Measurements from ENCODE around the gene CACNB3. TPM values are rescaled to one million over a fixed set of nuclear protein-coding genes. Genes with fewer than 3 reads are reported as not detected.

The CACNB3 gene
- total and polyA plus RNA-seq, 9 of the 15 experiments (the other 6 are each of a cell fraction or from before 2014, with no cell fraction given): 0.24 to 2.0 (median 1.5) TPM

DNA sequence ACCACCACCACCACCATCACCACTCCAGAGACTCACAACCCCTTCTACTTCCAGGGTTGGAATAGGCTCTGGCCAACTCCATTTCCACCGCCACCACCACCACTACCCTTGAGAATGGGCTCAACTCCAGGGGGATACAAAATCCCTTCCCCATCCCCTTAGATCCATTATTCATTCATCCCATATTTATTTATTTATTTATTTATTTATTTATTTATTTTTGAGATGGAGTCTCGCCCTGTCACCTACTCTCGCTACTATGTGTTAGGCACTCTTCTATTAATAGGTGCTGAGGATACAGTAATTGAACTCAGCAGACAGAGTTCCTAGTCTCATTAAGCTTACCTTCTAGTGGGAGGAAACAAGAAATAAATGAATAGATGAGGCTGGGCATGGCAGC, 24.6 kb upstream of the CACNB3 start:
- Histone ChIP-seq H2AFZ (ENCODE audit: low read depth, low read length) (no peak overlapping the region), H4K20me1 (replicated peaks; ENCODE audit: control insufficient read depth, insufficient read depth, low read length) (0 out of 2 replicates have a peak, but pooled peaks cover 3% of the 10 kb centered on the region), H3K4me1 (replicated peaks in 1 of 2; ENCODE audit: control insufficient read depth in 2 of 2, insufficient read depth in 2 of 2, low read length in 2 of 2) (peaks cover 2 to 7% of the 10 kb centered on the region in 2 experiments; a peak in 2 of 5 replicates), H3K27me3 (ENCODE audit: control insufficient read depth in 2 of 2, insufficient read depth in 2 of 2, low read length in 2 of 2) (peaks cover 2 to 11% of the 10 kb centered on the region in 2 experiments; a peak in 4 of 5 replicates), H3K4me3 (no peak overlapping the region), H3K4me2 (ENCODE audit: insufficient read depth, low read length) (no peak overlapping the region), H3K27ac (ENCODE audit: extremely low read depth, low read depth, low read length) (no peak overlapping the region), H3K9ac (ENCODE audit: insufficient read depth in 1 of 2, low read depth in 2 of 2, low read length in 2 of 2) (no peak overlapping the region), H3K9me1 (ENCODE audit: control insufficient read depth, insufficient read depth, low read length) (no peaks in the 10 kb centered on the region), H3K9me3 (replicated peaks; ENCODE audit: control insufficient read depth, insufficient read depth, low read depth, low read length) (no peaks in the 10 kb centered on the region), H3K36me3 (ENCODE audit: control insufficient read depth, insufficient read depth, low read length) (no peaks in the 10 kb centered on the region), H3K79me2 (ENCODE audit: control insufficient read depth, insufficient read depth, low read length) (no peaks in the 10 kb centered on the region)
- DNase-seq (ENCODE audit: extremely low read depth in 1 of 4, low spot score in 3 of 4) (no peak), FAIRE-seq (no peak), ATAC-seq (no peak)
- 2% methylated on average over 3 of the region's 3 CpGs for WGBS (ENCODE audit: insufficient coverage, low coverage, missing lambda C conversion rate)
- ChIA-PET CTCF (ENCODE audit: low intra/inter-chr PET ratio) (no interaction called here), POLR2A (interaction anchor here (0.6 kb wide), 1 partner anchor 26 kb away, joined by 3 read pairs; no protein-coding TSS in a partner anchor)
- TF ChIP-seq CBX5 (IDR thresholded peaks at IDR 0.05; ENCODE audit: borderline replicate concordance, low read depth) (no peak), KLF10 (CRISPR knock-in tag; IDR thresholded peaks at IDR 0.05) (no peak)
- no TSS peak for BruUV-seq (replicated peaks)
- in situ Hi-C loops (cut with MboI) (loop anchor here (25.0 kb wide), 1 partner anchor 256 kb away; the partner anchor contains the start of gene OR8S1), intact Hi-C loops (cut with micrococcal nuclease) (no loop called here)

GRCh38 chr12:48794870-48795269, 23.4 kb upstream of the CACNB3 start:
- BruUV-seq (replicated peaks): no TSS peak
- no peak overlapping the region for H3K9ac ChIP-seq (ENCODE audit: insufficient read depth in 1 of 2, low read depth in 2 of 2, low read length in 2 of 2)
- ChIA-PET CTCF (ENCODE audit: low intra/inter-chr PET ratio) (interaction anchor here (2.3 to 2.4 kb wide), 2 partner anchors 42 to 253 kb away, joined by 18 to 40 read pairs; no protein-coding TSS in a partner anchor), POLR2A (interaction anchor here (0.6 to 1.1 kb wide), 2 partner anchors 27 to 251 kb away, joined by 3 to 4 read pairs; no protein-coding TSS in a partner anchor)
- no peak for ATAC-seq
- 0 out of 2 replicates have a peak, but pooled peaks cover 1% of the 10 kb centered on the region for H4K20me1 ChIP-seq (replicated peaks; ENCODE audit: control insufficient read depth, insufficient read depth, low read length)
- H3K79me2 ChIP-seq (ENCODE audit: control insufficient read depth, insufficient read depth, low read length): no peaks in the 10 kb centered on the region
- no peaks in the 10 kb centered on the region for H3K9me3 ChIP-seq (replicated peaks; ENCODE audit: control insufficient read depth, insufficient read depth, low read depth, low read length)
- H3K9me1 ChIP-seq (ENCODE audit: control insufficient read depth, insufficient read depth, low read length): no peaks in the 10 kb centered on the region
- peaks cover 0 to 2% of the 10 kb centered on the region in 2 experiments; a peak in 1 of 5 replicates for H3K4me1 ChIP-seq (replicated peaks in 1 of 2; ENCODE audit: control insufficient read depth in 2 of 2, insufficient read depth in 2 of 2, low read length in 2 of 2)
- in situ Hi-C loops (cut with MboI) (loop anchor here (5.0 to 25.0 kb wide), 2 partner anchors 43 to 258 kb away; partner anchors contain the start of gene OR8S1), intact Hi-C loops (cut with micrococcal nuclease) (loop anchor here (1.0 kb wide), 2 partner anchors 177 to 253 kb away; no protein-coding TSS in a partner anchor)
- TF ChIP-seq KAT7 (CRISPR knock-in tag; IDR thresholded peaks at IDR 0.05; ENCODE audit: borderline replicate concordance) (no peak), GATAD2B (IDR thresholded peaks at IDR 0.05; ENCODE audit: borderline replicate concordance) (no peak), DIDO1 (tag; IDR thresholded peaks at IDR 0.05; ENCODE audit: low read depth) (no peak)
- FAIRE-seq: no peak
- H3K27ac ChIP-seq (ENCODE audit: extremely low read depth, low read depth, low read length): no peak overlapping the region
- no peak overlapping the region for H2AFZ ChIP-seq (ENCODE audit: low read depth, low read length)
- no peak for DNase-seq (ENCODE audit: extremely low read depth in 1 of 4, low spot score in 3 of 4)
- WGBS (ENCODE audit: insufficient coverage, low coverage, missing lambda C conversion rate): 0% methylated on average over 3 of the region's 3 CpGs
- H3K36me3 ChIP-seq (ENCODE audit: control insufficient read depth, insufficient read depth, low read length): no peaks in the 10 kb centered on the region
- H3K4me3 ChIP-seq: no peak overlapping the region
- H3K27me3 ChIP-seq (ENCODE audit: control insufficient read depth in 2 of 2, insufficient read depth in 2 of 2, low read length in 2 of 2): peaks cover 0 to 10% of the 10 kb centered on the region in 2 experiments; a peak in 3 of 5 replicates
- H3K4me2 ChIP-seq (ENCODE audit: insufficient read depth, low read length): no peak overlapping the region
